ENCODE results near the gene TMEM145.

The TMEM145 gene

DNA sequence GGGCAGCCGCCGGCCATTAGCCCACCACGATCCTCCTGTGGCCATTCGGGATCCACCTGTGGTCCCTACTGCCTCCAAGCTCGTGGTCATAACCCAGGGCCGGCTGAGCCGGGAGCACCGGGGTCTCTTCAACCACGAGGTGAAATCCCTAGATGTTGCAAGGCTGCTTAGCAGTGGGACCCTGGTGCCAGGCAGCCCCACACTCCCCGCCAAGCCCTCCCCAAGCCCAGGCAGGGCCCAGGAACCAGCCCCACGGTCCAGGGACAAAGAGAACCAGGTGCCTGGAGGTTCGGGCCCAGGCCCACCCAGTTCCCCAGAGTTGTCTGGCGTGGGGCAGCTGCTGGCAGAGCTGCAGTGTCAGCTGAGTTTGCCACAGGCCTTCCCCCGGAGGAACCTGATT, 3.4 kb upstream of the TMEM145 start:
- H3K9me2 ChIP-seq (replicated peaks; ENCODE audit: insufficient read depth, low read length) = no peaks in the 10 kb centered on the region
- H3K36me3 ChIP-seq (ENCODE audit: low read length) = no peaks in the 10 kb centered on the region
- no peak overlapping the region for H3K4me3 ChIP-seq (ENCODE audit: insufficient read depth, low read length, poor library complexity, severe bottlenecking)
- TF ChIP-seq EZH2phosphoT487 (conservative IDR thresholded peaks at IDR 0.05; ENCODE audit: low read length) = no peak
- TF ChIP-seq, protein P1, sequence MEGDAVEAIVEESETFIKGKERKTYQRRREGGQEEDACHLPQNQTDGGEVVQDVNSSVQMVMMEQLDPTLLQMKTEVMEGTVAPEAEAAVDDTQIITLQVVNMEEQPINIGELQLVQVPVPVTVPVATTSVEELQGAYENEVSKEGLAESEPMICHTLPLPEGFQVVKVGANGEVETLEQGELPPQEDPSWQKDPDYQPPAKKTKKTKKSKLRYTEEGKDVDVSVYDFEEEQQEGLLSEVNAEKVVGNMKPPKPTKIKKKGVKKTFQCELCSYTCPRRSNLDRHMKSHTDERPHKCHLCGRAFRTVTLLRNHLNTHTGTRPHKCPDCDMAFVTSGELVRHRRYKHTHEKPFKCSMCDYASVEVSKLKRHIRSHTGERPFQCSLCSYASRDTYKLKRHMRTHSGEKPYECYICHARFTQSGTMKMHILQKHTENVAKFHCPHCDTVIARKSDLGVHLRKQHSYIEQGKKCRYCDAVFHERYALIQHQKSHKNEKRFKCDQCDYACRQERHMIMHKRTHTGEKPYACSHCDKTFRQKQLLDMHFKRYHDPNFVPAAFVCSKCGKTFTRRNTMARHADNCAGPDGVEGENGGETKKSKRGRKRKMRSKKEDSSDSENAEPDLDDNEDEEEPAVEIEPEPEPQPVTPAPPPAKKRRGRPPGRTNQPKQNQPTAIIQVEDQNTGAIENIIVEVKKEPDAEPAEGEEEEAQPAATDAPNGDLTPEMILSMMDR (IDR thresholded peaks at IDR 0.05; ENCODE audit: insufficient read depth, low read length, poor library complexity, severe bottlenecking) = no peak
- H2AFZ ChIP-seq (ENCODE audit: low read depth, low read length, severe bottlenecking) = no peak overlapping the region
- no peak overlapping the region for H3K4me2 ChIP-seq (ENCODE audit: low read depth, low read length, poor library complexity, severe bottlenecking)
- no peak overlapping the region for H3K9ac ChIP-seq (ENCODE audit: low read length)
- H3K9me3 ChIP-seq (ENCODE audit: insufficient read depth, low read length) = no peaks in the 10 kb centered on the region
- no peaks in the 10 kb centered on the region for H3F3A ChIP-seq (ENCODE audit: insufficient read depth)
- no peaks in the 10 kb centered on the region for H3K79me2 ChIP-seq (ENCODE audit: insufficient read depth, low read length)
- H3K27ac ChIP-seq (ENCODE audit: low read depth, low read length) = no peak overlapping the region
- H4K20me1 ChIP-seq (ENCODE audit: low read depth, low read length) = no peaks in the 10 kb centered on the region
- H3K27me3 ChIP-seq (ENCODE audit: low read length) = no peaks in the 10 kb centered on the region

DNA sequence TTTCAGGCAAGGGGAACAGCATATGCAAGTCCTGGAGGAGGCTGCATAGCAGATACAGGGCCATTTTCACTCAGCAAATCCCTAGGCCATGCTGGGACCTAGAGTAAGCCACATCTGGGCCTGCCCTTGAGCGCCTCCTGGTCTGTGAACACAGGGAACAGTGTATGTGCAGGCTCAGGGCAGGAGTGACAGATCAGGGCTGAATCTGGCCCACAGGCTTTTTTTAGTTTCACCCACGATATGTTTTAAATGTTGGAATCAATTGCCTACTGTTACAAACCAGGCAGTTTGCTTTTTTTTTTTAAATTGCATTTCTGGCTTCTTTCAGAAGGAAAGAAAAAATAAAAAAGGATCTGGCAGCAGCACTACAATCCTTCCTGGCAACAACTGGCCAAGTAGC, 1.5 kb upstream of the TMEM145 start:
- no peaks in the 10 kb centered on the region for H3K9me3 ChIP-seq (ENCODE audit: insufficient read depth, low read length)
- no peaks in the 10 kb centered on the region for H3K9me2 ChIP-seq (replicated peaks; ENCODE audit: insufficient read depth, low read length)
- no peaks in the 10 kb centered on the region for H3K27me3 ChIP-seq (ENCODE audit: low read length)
- no peaks in the 10 kb centered on the region for H3F3A ChIP-seq (ENCODE audit: insufficient read depth)
- no peak overlapping the region for H3K4me3 ChIP-seq (ENCODE audit: insufficient read depth, low read length, poor library complexity, severe bottlenecking)
- TF ChIP-seq, protein P1 (IDR thresholded peaks at IDR 0.05; ENCODE audit: insufficient read depth, low read length, poor library complexity, severe bottlenecking) = no peak
- no peak for TF ChIP-seq EZH2phosphoT487 (conservative IDR thresholded peaks at IDR 0.05; ENCODE audit: low read length)
- no peaks in the 10 kb centered on the region for H3K36me3 ChIP-seq (ENCODE audit: low read length)
- H3K79me2 ChIP-seq (ENCODE audit: insufficient read depth, low read length) = no peaks in the 10 kb centered on the region
- H3K9ac ChIP-seq (ENCODE audit: low read length) = no peak overlapping the region
- no peaks in the 10 kb centered on the region for H4K20me1 ChIP-seq (ENCODE audit: low read depth, low read length)
- H2AFZ ChIP-seq (ENCODE audit: low read depth, low read length, severe bottlenecking) = no peak overlapping the region
- H3K4me2 ChIP-seq (ENCODE audit: low read depth, low read length, poor library complexity, severe bottlenecking) = no peak overlapping the region
- H3K27ac ChIP-seq (ENCODE audit: low read depth, low read length) = no peak overlapping the region

GRCh38 chr19:42312370-42312769, 739 bp upstream of the TMEM145 start:
- Histone ChIP-seq H3K4me3 (ENCODE audit: insufficient read depth, low read length, poor library complexity, severe bottlenecking) (no peak overlapping the region), H2AFZ (ENCODE audit: low read depth, low read length, severe bottlenecking) (no peak overlapping the region), H3K27me3 (ENCODE audit: low read length) (no peaks in the 10 kb centered on the region), H3K9me3 (ENCODE audit: insufficient read depth, low read length) (no peaks in the 10 kb centered on the region), H3K9me2 (replicated peaks; ENCODE audit: insufficient read depth, low read length) (no peaks in the 10 kb centered on the region), H3K4me2 (ENCODE audit: low read depth, low read length, poor library complexity, severe bottlenecking) (no peak overlapping the region), H4K20me1 (ENCODE audit: low read depth, low read length) (no peaks in the 10 kb centered on the region), H3K9ac (ENCODE audit: low read length) (no peak overlapping the region), H3F3A (ENCODE audit: insufficient read depth) (no peaks in the 10 kb centered on the region), H3K36me3 (ENCODE audit: low read length) (no peaks in the 10 kb centered on the region), H3K79me2 (ENCODE audit: insufficient read depth, low read length) (no peaks in the 10 kb centered on the region), H3K27ac (ENCODE audit: low read depth, low read length) (no peak overlapping the region)
- TF ChIP-seq EZH2phosphoT487 (conservative IDR thresholded peaks at IDR 0.05; ENCODE audit: low read length) = no peak
- TF ChIP-seq, protein P1 (IDR thresholded peaks at IDR 0.05; ENCODE audit: insufficient read depth, low read length, poor library complexity, severe bottlenecking) = no peak

Data from SU-DHL-6 (cell line).